Measurements from ENCODE around the gene CTDSPL.
A peak's percentile ranks its signal among the peaks of the same experiment; 100 is the strongest.

The CTDSPL gene

DNA sequence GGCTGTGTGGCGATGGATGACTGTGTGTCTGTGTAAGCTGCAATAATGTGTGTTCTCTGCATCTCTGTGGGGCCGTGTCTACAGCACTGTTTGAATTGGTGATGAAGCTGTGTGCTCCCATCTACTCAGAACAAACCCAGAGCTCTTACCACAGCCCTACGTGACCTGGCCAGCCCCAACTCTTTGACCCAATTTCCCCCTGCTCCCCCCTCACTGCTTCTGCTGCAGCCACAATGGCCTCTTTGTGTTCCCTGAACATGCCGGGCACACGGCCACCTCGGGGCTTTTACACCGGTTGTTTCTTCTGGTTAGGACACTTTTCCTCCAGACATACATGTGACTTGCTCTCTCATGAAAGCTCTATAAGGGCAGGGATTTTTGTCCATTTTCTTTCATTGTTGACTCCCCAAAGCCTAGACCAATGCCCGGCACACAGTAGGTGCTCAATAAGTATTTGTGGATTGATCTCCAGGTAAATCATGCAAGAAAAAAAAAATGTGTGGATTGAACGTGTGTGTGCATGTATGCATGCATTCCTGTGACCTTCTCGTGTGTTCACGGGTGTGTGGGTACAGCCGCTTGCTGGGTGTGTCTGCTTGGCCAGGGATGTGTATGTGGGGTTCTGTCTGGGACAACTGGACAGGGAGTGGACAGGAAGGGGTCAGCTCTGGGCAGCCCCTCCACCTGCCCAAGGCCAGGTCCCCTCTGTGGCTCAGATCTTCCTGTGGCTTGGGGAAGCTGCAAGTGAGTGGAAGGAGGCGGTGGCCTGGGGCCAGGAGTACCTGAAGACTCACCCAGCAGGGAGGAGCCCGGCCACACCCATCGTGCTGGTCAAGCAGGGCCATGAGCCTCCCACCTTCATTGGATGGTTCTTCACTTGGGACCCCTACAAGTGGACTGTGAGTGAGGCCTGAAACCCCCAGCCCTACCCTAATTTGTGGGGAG, 143.7 kb downstream of the CTDSPL start:
- ATAC-seq, result no peak

DNA sequence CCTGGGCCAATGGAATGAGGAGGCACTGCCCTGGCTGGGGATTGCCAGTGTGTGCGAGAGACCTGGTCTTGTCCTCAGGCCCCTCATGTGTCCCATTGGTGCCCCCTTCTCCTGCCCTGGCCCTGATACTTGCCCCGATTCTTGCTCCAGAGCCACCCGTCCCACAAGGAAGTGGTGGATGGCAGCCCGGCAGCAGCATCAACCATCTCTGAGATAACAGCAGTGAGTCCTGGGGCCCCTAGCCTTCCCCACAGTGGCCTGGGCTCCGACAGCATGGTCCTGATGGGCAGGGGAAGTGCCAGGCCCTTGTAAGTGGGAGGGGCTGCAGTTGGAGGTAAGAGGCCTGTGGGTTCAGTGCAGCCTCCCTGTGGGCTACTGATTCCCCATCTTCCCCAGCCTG, 144.4 kb downstream of the CTDSPL start:
- no peak for ATAC-seq

DNA sequence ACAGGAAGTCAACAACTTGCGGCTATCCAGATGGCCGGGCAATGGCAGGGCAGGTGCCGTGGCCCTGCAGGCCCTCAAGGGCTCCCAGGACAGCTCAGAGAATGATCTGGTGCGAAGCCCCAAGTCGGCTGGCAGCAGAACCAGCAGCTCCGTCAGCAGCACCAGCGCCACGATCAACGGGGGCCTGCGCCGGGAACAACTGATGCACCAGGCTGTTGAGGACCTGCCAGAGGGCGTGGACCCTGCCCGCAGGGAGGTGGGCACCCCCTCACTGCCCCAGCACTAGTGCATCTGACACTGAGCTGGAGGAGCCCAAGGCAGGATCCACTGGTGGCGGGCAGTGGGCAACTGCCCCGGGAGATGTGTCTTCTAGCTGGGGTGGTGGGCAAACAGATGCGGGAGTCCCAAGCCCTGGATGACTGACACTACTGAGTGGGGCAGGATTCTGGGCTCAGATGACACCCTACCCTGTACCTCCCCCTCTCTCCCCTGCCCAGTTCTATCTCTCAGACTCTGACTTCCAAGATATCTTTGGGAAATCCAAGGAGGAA, 144.8 kb downstream of the CTDSPL start:
- no peak for ATAC-seq

DNA sequence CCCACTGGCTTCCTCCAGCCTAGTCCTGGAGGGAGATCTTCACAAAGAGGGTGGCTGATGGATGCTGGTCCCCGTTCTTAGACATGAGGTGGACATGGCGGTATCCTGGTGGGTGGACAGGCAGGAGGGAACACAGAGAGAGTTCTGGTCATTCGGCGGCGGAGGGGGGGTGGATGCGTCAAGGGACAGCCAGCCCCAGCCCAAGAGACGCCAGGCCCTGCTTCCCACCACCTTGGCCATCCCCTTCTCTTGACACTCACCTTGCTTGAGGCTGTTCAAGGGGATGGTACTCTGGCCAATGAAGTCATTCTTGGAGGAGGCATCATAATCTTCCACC, 146.0 kb downstream of the CTDSPL start:
- ATAC-seq, result no peak

DNA sequence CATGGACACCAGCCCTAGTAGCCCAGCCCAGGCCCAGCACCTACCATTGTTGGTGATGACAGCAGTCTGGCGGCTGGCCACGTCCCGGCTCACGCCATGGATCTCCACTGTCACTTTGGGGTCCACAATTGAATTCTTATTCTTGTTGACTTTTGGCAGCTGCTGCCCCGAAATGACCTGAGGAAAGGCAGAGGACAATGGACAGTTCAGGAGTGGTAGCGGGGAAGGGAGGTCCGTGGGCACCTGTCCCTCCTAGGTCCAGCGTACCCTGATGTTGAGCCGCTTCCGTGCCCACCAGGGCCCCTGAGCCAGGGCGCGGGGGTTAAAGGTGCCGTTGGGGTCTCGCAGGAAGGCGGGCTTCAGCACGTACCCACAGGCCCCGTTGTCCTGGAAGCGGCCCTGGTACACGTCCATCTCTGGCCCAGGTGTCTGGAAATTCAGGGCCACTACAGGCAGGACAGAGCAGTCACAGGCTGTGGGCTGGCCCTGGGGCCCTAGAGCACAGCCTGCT, 146.6 kb downstream of the CTDSPL start:
- no peak for ATAC-seq

DNA sequence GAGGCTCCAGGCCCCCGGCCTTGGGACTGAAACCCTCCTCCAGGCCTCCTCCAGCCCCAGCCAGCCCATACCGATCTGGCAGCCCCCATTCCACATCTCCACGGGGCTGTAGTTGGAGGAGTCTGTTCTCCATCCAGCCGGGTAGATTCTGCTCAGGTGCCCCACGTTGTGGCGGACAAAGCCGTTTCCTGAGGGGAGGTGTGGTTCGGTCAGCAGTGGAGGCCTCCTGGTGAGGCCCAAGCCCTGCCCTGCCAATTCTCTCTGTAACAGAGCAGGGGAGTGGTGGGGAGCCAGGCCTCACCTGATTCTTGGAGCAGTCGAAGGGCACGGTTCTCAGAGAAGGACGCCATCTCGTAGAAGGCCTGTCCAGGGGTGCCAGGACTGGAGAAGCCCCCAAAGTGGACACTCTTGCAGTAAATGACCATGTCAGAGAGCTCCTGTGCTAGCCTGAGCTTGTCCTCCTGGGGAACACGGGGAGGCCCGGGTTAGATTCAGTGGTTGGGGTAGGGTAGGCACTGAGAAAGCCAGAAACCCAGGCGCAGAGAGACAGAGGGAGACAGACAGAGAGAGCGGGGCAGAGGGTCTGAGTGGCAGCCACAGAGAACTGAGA, 147.4 kb downstream of the CTDSPL start:
- ATAC-seq, result no peak

DNA sequence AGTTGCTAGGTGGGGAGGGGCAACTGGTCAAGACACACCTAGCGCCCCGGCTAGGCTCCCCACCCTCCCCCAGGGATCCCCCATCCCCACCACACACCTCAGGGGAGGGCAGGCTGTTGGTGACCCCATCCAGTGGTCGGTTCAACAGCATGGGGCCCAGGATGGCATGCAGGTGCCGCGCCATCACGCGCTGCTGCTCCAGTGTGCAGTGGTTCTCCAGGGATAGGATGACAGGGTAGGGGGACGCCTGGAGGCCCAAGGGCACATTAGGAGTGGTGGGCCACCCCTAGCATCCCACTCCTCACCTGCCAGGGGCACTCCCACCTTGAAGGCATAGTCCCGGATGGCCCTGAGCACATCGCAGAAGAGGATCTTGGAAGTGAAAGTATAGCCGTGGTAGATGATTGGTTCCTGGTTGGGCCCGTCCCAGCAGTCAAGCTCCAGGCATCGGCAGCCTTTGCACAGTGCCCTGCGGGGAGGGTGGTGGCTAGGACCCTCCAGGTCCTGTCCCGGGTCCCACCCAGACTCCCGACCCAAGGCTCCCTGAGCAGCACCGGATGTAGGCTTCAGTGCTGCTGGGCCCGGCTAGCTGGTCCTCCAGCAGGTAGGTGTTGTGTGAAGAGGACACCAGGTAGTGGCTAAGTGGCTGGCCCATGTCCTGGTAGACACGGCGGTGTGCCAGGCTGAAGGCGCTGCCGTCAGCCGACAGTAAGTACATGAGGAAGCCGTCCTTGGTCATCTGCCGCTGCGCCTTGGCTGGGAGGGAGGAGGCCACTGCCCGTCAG, 148.3 kb downstream of the CTDSPL start:
- peak in 1 of 2 donors; percentile 24 for ATAC-seq

DNA sequence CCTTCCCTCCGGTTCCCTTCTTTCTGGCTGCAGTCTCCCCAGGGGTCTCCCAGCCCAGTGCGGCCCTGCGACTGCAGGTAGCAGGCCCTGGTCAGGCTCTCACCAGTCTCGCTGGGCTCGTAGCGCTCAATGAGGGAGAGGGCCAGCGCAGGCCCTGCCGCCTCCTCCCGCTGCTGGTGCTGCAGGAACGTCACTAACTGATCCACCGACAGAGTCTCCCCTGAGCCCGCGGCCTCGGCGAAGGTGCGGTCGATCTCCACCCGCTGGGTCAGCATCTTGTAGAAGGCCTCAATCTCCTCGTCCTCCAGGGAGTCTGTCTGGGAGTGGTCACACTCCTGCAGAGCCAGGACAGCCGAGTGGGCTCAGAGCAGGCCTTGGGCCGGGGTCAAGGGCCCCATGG, 149.4 kb downstream of the CTDSPL start:
- no peak for ATAC-seq

DNA sequence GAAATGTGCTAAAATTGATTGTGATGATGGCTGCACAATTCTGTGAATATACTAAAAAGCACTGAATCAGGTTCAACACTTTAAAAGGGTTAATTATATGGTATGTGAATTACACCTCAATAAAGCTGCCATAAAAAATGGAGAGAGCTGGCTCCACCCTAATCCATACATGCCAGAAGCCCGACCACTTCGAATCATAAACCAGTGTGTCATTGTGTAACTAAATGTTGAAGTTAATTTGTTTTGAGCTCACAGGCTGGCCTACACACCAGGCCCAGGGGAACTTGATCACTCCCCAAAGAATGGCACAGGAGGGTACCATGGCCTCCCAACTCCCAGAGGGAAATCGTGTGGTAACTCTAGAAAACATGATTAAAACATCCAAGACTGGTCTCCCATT, 153.8 kb downstream of the CTDSPL start:
- no peak for ATAC-seq

DNA sequence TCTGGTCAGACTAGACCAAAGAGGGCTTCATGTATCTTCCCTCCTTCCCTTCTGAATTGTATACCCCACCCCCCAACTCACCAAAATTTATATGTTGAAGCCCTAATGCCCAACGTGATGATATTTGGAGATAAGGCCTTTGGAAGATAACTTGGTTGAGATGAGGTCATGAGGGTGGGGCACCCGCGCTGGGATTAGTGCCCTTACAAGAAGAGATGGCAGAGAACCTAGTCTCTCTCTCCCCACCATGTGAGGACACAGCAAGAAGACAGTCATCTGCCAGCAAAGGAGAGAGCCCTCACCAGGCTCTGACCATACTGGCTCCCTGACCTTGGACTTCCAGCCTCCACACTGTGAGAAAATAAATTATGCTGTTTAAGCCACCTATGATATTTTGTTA, 154.3 kb downstream of the CTDSPL start:
- no peak for ATAC-seq

DNA sequence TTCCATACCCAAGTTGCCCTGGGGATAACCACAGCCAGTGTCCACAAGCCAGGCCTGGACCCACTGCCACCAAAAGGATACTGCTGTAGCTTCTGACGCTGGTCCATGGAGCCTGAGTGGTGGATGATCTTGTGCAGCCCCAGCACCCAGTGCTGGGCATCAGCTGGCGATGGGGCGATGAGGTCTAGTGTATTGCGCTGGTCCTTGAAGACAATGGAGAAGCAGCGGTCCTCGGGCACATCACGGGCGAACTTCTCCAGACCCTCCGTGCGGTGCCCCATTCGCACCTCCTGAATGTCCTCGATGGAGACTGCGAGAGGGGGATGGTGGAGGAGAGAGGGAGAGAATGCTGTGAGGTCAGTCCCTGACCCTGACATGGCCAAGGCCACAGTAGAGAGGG, 154.7 kb downstream of the CTDSPL start:
- ATAC-seq, result no peak

DNA sequence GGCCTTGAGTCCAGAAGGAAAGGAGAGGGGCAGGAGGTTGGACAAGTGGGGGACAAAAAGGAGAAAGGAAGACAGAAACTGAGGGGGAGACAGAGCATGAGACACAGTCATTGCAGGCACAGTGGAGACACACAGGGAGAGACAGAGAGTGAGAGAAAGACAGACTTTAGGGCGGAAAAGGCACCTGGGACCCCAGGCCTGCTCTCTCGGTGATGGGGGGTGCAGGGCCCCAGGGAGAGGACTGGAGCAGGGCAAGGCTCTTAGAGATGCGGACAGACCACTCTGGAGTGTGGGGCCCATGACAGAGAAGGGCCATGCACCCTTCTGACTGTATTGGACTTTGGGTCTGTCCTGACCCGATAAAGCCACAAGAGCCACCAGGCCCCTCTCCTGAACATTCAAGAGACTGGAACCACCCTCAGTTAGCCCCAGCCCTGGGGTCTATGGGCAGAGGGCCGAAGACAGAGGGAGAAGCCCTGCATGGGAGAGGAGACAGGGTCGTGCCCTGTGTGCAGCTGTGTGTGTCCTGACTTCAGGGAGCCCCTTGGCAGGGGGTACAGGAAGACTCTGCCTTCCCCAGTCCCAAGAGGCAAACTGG, 155.3 kb downstream of the CTDSPL start:
- ATAC-seq, result no peak

DNA sequence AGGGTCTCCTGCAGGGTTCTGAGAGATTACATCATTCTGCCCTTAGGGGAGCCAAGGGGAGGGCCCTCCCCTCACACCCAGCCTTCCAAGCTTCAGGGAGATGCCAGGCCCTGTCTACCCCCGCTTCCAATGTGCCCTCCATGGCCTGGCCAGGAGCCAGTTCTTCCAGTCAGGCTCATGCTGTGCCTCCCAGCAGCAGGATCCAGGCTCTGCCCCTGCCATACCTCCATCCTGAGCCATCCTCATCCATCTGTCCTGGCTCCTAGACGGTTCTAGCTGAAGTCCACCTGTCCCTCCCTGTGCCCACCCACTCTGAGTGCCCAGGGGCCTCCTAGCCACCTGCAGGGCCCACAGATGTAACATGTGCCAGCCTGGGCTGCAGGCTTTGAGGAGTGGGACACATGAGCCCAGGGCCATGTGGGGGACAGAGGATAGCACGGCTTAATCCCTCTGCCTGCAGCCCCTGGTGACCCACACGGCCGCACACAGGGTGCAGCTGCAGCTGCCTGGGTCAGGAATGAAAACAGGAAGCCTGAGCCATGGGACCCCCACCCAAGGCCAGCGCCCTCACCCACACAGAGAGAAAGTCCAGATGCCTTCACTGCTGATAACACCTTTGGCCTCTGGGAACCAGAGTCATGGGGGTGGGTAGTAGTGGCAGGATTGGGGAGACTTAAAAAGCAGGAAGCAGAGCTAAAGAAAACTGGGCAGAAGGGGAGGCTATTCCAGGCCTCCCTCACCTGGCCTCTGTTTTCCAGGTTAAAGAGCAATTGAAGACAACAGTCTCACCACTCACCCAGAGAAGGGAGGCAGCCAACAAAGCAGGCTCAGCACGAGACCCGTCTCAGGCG, 156.0 kb downstream of the CTDSPL start:
- no peak for ATAC-seq

DNA sequence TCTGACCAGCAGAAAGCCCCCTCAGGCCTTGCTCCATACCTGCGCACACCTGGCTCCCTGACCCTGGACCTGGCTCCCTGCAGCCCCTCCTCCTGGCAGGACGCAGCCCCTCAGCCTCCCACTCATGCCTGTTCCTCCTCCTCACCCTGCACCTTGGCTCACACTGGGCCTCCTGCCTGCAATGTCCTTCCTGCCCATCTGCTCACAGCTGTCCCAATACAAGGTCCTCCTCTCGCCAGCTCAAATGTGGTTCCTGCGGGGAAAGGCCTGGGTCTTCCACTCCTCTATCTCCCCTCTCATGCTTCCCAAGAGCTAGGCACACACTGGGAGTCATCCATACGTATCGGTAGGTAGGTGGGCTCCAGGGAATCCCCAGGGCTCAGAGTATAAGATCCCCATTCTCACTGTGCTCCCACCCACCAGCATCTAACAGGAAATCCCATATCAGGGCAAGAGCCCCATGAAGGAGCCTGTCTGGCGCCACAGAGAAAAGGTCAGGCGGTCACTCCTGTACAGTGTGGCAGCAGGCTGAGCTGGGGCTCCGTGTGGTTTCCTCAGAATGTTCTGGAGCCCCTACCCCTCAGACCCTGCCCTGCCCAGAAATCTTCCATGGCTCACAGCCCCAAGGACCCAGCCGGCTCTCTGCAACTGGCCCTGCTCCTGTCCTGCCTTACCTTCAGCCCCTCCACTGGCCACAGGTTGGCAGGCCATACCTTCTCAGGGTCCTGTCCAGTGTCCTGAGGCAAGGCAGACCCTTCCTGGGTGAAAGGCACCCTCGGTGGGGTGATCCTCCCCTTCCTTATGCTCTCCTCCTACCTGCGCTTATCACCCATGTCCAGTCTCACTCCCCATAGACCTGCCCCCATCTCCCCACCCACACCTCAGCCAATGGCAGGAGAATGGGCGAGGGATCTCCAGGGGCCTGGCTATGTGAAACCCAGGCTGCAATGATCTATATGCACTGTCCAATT, 156.9 kb downstream of the CTDSPL start:
- no peak for ATAC-seq

DNA sequence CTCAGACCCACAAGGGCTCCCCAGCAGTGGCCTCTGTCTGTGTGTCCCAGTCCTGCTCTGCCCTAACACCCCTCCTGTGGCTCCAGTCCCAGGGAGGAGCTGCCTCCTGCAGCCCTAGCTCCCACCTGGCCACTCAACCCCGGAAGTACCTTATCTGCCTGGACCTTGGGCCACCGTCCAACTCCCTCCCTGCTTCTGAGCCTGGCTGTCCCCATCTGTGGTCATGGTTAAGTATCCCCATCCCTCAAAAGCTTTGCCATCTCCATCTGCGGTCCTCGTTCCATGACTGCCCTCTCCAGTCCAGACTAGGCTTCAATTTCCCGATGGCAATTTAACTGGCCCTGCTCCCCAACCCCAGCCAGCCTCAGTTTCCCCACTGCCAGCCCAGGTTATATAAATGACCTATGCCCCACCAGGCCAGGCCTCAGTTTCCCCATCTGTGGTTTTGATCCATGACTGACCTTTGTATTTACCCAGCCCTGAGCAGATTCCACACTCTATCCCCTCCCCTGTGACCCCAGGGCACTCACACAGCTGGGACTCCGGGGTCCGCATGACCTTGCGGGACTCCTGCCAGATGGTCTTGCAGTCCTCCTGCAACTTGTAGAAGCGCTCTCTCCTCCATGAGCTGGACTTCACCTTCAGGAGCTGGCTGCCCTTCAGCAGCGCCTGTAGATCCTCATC, 158.1 kb downstream of the CTDSPL start:
- no peak for ATAC-seq

DNA sequence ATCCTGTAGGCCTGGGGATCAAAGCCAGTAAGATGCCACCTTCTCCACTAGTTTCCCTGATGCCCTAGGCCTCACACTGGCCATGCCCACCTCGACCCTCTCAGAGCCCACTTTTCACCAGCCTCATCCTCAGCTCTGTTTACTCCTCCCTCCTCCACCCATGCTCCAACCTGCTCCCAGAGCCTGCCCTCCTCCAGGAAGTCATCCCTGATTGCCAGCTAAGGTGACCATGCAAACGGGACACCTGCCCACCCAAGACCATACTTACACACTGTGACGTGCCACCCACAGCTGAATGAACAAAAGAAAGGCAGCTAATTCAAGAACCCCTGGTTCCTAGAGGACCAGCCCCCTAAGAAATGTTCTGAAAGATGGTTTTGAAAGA, 158.7 kb downstream of the CTDSPL start:
- no peak for ATAC-seq

DNA sequence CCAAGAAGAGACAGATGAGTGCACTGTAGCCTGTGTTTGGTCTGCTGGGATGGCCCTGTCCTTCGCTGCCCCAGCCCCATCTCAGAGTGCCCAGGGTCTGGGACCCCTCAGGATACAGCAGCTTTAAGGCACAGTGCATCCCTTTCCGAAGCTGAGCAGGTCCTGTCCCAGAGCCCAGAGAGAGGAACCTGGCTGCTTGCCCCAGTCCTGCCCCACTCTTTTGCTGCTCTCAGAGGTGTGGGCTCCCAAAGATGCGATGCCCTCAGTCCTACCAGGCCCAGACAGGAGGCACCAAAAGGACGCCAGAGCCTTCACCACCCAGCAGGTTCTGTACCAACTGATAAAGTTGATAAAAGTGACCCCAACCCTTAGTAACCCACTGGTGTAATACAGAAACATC, 159.5 kb downstream of the CTDSPL start:
- no peak for ATAC-seq

DNA sequence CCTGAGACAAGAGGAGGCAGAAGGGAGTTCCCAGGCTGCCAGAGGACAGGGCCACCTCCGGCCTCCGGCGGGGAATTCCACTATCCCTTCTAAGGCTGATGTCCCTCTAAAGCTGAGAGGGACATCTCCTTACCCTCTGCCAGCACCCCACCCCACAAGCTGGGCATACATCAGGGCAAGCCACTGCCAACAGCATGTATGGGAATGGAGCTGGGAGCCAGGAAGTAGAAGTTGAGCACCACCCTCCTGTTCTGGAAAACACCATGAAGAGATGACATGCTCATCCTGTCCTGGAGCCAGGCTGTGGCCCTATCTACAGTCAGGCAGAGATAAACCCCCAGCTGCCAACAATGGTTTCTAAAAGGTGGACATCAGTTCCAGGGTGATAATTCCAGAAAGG, 160.6 kb downstream of the CTDSPL start:
- ATAC-seq, result no peak

DNA sequence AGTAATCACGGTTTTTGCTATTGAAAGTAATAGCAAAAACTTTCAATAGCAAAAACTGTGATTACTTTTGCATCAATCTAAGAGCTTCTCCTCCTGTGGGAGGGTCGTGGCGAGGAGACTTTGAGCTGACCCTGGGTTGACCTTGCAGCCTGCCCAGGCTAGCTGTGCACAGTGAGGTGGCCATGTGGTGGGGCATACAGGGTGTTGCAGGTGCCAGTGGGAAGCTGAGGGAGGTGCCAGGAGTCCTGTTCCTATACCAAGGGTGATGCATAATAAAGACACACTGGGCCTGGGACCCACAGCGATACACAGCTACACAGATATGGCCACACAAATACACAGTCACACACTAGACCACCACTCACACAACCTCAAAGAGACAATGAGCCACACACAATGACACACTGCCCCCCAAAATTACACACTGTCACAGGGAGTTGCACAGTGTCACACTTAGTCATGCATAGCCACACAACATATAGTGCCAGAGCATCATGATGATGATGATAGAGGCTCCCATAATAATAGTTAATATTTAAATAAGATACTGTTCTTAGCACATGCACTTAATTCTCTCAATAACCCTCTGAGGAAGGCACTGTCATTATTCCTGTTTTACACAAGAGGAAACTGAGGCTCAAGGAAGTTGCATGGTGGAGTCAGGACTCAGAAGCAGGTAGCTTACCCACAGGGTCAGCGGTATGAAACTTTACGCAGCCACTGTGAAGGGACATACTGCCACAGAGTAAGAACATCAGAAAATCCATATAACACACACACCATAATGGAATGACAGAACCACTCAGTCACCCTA, 161.4 kb downstream of the CTDSPL start:
- peak; percentile 5 to 6 for ATAC-seq
